ENCODE measurements around the gene GSTO1. TPM values are rescaled to one million over a fixed set of nuclear protein-coding genes. Genes with fewer than 3 reads are reported as not detected.

The GSTO1 gene
- total and polyA plus RNA-seq, 2 of the 13 experiments (the other 11 are each of a cell fraction or from before 2014, with no cell fraction given): 228 to 300 TPM

- no peak for TF ChIP-seq HMG20B (CRISPR knock-in tag; conservative IDR thresholded peaks at IDR 0.05)
- peak; percentile 57; the same call in 1 of the 2 replicates for TF ChIP-seq ZBTB14 (CRISPR knock-in tag; IDR thresholded peaks at IDR 0.05)
- 0 out of 2 replicates have a peak, but pooled peaks have one; percentile 19 for TF ChIP-seq FOSL2 (CRISPR knock-in tag; IDR thresholded peaks at IDR 0.05)
- 0 out of 2 replicates have a peak, but pooled peaks have one; percentile 12 for TF ChIP-seq BCL6 (CRISPR knock-in tag; IDR thresholded peaks at IDR 0.05)
- no peak for TF ChIP-seq YY1 (IDR thresholded peaks at IDR 0.05; ENCODE audit: insufficient read depth, insufficient replicate concordance, low read depth, low read length)
- no peak for TF ChIP-seq MAFK (conservative IDR thresholded peaks at IDR 0.05 in 1 of 2, IDR thresholded peaks at IDR 0.05 in 1 of 2; ENCODE audit: low read length in 2 of 2)
- peak; percentile 35; the same call in 1 of the 2 replicates for TF ChIP-seq PAXIP1 (CRISPR knock-in tag; conservative IDR thresholded peaks at IDR 0.05)
- TF ChIP-seq, protein P1, sequence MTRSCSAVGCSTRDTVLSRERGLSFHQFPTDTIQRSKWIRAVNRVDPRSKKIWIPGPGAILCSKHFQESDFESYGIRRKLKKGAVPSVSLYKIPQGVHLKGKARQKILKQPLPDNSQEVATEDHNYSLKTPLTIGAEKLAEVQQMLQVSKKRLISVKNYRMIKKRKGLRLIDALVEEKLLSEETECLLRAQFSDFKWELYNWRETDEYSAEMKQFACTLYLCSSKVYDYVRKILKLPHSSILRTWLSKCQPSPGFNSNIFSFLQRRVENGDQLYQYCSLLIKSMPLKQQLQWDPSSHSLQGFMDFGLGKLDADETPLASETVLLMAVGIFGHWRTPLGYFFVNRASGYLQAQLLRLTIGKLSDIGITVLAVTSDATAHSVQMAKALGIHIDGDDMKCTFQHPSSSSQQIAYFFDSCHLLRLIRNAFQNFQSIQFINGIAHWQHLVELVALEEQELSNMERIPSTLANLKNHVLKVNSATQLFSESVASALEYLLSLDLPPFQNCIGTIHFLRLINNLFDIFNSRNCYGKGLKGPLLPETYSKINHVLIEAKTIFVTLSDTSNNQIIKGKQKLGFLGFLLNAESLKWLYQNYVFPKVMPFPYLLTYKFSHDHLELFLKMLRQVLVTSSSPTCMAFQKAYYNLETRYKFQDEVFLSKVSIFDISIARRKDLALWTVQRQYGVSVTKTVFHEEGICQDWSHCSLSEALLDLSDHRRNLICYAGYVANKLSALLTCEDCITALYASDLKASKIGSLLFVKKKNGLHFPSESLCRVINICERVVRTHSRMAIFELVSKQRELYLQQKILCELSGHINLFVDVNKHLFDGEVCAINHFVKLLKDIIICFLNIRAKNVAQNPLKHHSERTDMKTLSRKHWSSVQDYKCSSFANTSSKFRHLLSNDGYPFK (CRISPR knock-in tag; IDR thresholded peaks at IDR 0.05; ENCODE audit: borderline replicate concordance): peak; percentile 73; the same call in 1 of the 2 replicates
- TF ChIP-seq, protein P2, sequence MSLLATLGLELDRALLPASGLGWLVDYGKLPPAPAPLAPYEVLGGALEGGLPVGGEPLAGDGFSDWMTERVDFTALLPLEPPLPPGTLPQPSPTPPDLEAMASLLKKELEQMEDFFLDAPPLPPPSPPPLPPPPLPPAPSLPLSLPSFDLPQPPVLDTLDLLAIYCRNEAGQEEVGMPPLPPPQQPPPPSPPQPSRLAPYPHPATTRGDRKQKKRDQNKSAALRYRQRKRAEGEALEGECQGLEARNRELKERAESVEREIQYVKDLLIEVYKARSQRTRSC (CRISPR knock-in tag; IDR thresholded peaks at IDR 0.05; ENCODE audit: low read depth): peak; percentile 86; the same call in 1 of the 2 replicates
- no peak for TF ChIP-seq SP1 (IDR thresholded peaks at IDR 0.05)
- peak; percentile 28; the same call in 1 of the 2 replicates for TF ChIP-seq SP1 (CRISPR knock-in tag; IDR thresholded peaks at IDR 0.05)
- TF ChIP-seq, protein P3, sequence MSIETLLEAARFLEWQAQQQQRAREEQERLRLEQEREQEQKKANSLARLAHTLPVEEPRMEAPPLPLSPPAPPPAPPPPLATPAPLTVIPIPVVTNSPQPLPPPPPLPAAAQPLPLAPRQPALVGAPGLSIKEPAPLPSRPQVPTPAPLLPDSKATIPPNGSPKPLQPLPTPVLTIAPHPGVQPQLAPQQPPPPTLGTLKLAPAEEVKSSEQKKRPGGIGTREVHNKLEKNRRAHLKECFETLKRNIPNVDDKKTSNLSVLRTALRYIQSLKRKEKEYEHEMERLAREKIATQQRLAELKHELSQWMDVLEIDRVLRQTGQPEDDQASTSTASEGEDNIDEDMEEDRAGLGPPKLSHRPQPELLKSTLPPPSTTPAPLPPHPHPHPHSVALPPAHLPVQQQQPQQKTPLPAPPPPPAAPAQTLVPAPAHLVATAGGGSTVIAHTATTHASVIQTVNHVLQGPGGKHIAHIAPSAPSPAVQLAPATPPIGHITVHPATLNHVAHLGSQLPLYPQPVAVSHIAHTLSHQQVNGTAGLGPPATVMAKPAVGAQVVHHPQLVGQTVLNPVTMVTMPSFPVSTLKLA (IDR thresholded peaks at IDR 0.05): peak; percentile 34
- TF ChIP-seq ZNF589 (CRISPR knock-in tag; conservative IDR thresholded peaks at IDR 0.05): peak; percentile 87
- TF ChIP-seq MYNN (CRISPR knock-in tag; IDR thresholded peaks at IDR 0.05; ENCODE audit: low read depth): no peak
- no peak for TF ChIP-seq FOXA1 (IDR thresholded peaks at IDR 0.05)
- TF ChIP-seq FOXA1 (CRISPR knock-in tag; IDR thresholded peaks at IDR 0.05): peak; percentile 88
- TF ChIP-seq PLRG1 (conservative IDR thresholded peaks at IDR 0.05): no peak
- TF ChIP-seq ZNF331 (CRISPR knock-in tag; IDR thresholded peaks at IDR 0.05): peak; percentile 42; the same call in 1 of the 2 replicates
- TF ChIP-seq ZNF382 (CRISPR knock-in tag; IDR thresholded peaks at IDR 0.05; ENCODE audit: borderline replicate concordance): no peak
- TF ChIP-seq ZNF205 (CRISPR knock-in tag; IDR thresholded peaks at IDR 0.05): 0 out of 2 replicates have a peak, but pooled peaks have one; percentile 31
Measured at GRCh38 chr10:104231784-104232612, 22.7 kb upstream of the GSTO1 start, which contains the start of gene CFAP43 (continued).

Data from HepG2 (cell line).